ENCODE results near the gene ANTXRL.
"Not testable (repeated sequence)": the region's sequence is repeated elsewhere in the genome, so short reads cannot be mapped to it uniquely, and the experiment has no call there.

ANTXRL gene

GRCh38 chr10:46295350-46296010 lies 8.7 kb downstream of the ANTXRL start:
- DNase-seq (ENCODE audit: low spot score): not testable (repeated sequence)

GRCh38 chr10:46296086-46296485 lies 9.3 kb downstream of the ANTXRL start:
- not testable (repeated sequence) for DNase-seq (ENCODE audit: low spot score)

GRCh38 chr10:46296641-46297141 lies 9.9 kb downstream of the ANTXRL start:
- no peak for DNase-seq (ENCODE audit: low spot score)

DNA sequence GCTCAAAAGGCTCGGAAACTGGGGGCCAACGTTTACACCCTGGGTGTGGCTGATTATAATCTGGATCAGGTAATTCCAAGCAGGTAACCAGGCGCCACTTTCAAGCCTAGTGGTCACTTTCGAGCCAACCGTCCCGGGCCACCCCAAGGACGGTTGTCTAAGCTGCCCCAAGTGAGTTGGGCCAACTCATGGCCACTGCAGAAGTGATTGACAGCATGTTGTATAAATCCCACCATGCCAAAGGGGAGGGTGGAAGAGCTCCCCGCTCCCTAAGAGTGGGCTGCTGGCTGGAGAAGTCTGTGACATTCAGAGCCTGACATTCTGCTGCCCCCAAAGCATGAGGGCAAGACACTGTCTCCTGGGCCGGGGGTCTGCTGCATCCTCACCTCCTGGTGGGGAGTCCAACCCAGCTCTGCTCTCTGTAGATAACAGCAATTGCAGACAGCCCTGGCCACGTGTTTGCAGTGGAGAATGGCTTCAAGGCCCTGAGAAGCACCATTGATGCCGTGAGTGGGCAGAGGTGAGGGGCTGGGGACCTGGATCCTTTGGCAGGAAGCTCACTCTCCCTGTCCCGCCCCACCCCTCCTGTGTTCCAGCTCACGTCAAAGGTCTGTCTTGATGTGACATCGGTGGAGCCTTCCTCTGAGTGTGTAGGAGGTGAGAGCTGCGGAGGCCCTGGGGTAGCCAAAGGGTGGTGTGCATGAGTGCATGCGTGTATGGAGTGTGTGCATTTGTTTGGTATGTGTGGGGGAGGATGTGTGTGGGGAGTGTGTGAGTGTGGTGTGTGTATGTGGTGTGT lies 10.8 kb downstream of the ANTXRL start:
- DNase-seq (ENCODE audit: low spot score): no peak

DNA sequence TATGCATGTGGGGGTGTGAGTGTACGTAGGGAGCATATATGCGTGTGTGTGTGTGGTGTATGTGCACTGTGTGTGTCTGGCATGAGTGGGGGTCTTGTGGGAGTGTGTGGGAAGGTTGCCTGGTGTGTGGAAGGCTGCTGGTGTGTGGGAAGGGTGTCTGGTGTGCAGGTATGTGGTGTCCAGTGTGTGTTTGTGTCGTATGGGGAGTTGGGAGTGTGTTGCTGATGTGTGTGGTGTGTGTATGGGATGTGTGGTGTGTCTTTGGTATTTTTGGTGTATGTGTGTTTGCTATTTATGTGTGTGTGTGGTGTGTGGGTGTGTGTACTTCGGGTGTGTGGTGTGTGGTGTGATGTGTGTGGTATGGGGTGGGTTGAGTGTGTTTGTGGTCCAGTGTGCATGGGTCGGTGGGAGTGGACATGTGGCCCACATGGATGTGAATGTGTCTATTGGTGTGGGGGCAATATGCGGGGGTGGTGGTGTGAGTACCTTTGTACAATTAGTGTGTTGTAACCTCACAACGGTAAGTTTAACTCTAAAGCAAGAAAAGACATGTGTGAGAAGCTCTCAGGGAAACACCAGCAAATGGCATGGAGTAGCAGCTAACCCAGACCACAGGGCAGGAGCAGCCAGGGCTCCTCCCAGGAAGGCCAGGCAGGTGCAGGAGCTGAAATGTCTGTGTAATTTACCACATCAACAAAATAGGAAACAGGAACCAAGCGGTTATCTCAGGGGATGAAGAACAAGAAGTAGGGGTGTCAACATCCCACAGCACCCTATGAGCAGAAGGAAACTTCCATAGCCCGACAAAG lies 11.9 kb downstream of the ANTXRL start:
- DNase-seq (ENCODE audit: low spot score): peak; percentile 50

DNA sequence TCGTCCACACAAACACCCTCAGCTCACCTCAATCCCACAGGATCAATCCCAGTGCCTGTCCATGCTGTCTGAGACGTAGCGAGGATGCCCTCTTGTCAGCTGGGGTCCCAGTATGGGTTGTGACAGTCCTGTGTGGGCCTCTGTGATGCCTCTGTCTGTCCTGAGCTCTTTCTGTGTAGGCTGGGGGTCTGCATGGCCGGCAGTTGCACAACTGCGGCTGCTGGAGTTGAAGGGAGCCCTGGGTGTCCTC lies 12.4 kb downstream of the ANTXRL start:
- no peak for DNase-seq (ENCODE audit: low spot score)

- DNase-seq (ENCODE audit: low spot score): peak; percentile 74
These were observed 13.0 kb downstream of the ANTXRL start for GRCh38 chr10:46299536-46300369.

DNA sequence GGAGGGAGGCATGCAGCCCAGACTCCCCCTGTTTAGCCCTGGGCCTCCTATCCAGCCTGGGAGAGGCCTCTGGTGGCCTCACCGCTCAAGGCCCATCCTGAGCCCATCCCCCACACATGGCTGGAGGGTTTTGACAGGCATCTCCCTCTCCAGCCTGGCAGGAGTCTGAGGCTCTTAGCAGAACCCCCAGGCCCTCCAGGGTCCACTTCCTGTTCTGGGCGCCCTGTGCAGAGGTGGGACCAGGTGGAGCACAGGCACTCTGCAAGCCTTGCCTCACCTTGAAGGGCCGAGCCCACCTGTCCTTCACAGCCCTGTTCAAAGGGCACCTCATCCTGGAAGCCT lies 13.5 kb downstream of the ANTXRL start:
- not testable (repeated sequence) for DNase-seq (ENCODE audit: low spot score)

- DNase-seq (ENCODE audit: low spot score): no peak
These were observed 14.4 kb downstream of the ANTXRL start for GRCh38 chr10:46301056-46301645.

- no peak for DNase-seq (ENCODE audit: low spot score)
These were observed 15.1 kb downstream of the ANTXRL start for GRCh38 chr10:46301721-46302479.

GRCh38 chr10:46302765-46303352 lies 16.1 kb downstream of the ANTXRL start:
- DNase-seq (ENCODE audit: low spot score): not testable (repeated sequence)

DNA sequence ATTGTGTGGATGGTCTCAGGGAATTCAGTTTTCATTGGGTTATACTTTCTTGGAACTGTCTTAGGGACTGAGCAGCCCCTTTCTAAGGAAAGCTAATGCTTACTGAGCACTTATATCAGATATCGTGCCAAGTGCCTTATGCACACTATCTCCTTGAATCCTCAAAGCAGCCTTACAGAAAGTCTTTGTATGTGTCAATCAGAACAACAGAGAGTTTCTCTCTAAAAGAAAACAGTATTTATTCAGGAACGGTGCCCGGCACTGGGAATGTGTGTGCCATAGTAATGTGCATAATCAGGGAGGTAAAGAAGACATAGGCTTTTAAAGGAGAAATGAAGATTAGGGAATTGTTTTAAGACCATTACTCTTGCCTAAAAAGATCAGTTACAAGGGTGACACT lies 17.3 kb downstream of the ANTXRL start:
- DNase-seq (ENCODE audit: low spot score): no peak

GRCh38 chr10:46304671-46305070 lies 17.9 kb downstream of the ANTXRL start:
- DNase-seq (ENCODE audit: low spot score): not testable (repeated sequence)

DNA sequence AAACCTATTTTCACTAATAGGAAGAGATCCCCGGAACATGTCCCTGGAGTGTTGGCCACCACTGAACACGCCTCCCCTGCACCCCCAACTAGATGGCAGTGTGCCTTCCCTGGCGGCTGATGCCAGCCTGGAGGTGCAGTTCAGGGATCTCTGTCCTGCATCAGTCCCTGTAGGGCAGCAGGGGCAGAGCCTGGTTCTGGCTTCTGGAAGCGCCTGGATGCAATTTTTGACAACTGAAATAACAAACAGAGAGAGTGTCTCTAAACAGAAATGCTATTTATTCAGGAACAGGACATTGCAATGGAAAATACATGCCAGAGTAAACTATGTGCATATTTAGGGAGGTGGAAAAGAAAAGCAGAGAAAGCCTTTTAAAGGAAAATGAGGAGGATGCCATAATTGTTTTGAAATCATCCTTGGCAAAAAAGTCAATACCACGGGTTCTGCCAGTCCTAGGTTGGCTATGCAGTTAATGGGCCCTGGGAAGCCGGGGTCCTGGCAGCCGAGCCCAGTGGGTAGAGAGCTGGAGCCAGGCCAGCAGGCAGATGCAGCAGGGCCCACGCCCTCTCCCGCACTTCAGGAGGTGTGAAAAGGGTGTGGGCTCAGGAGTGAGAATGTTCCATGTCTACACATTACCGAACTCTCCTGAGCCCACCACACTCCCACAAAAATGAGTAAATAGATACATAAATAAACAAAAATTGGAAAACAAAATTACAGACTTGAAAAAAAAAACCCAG lies 18.5 kb downstream of the ANTXRL start:
- DNase-seq (ENCODE audit: low spot score): no peak

DNA sequence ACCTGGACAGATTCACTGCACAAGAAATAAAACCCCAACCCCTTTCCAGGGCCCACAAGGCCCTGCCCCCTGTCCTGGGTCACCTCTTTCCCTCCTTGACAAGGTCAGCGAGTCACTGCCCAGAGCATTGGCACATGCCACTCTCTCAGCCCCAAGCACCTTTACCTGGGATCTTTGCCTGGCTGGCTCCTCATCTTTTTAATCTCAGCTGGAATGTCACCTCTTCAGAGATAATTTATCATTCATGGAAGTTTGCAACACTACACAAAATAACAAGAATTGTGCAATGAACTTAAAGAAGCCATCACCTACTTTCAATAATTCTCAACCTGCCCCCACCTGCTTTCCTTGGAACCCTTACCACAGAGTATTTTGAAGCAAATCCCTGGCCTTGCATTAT lies 19.2 kb downstream of the ANTXRL start:
- DNase-seq (ENCODE audit: low spot score): no peak

DNA sequence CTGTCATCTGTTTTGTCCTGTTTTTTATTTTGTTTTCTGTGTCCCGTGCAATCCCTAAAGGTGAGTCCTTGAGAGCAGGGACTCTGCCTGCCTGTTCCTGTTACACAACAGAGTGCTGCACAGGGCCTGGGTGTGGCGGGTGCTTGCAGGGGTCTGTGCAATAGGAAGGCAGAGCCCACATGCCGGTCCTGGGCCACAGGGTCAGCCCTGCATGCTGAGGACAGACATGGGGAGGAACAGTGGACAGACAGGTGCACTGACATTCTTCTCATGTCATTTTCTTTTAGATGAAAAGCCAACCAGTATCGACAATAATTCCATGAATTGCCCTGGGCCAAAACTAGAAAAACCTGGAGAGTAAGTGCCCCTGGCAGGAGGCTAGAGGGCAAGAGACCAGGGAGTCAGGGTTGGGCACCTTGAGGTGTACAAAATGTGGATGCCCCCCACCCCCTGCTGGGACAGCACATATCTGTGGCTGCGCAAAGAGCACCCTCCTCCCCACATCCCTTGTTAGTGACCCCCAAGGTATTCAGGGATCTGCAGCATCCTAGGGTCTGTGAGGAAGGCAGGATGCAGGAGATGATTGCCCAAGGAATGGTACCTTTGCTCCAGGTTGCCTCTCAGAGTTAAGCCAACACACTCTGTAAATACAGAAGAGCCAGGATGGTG lies 19.9 kb downstream of the ANTXRL start:
- DNase-seq (ENCODE audit: low spot score): no peak

GRCh38 chr10:46307281-46308112 lies 20.7 kb downstream of the ANTXRL start:
- DNase-seq (ENCODE audit: low spot score): no peak

GRCh38 chr10:46308113-46308415 lies 21.3 kb downstream of the ANTXRL start:
- DNase-seq (ENCODE audit: low spot score): no peak

All from NAMALWA (cell line).